HepG2 (cell line): ENCODE results near the gene NMNAT1. TPM values are rescaled to one million over a fixed set of nuclear protein-coding genes. Genes with fewer than 3 reads are reported as not detected.

Experiments used
- GPN1 ChIP-seq: sonication (generic); formaldehyde crosslinking; IDR thresholded peaks from 2 replicates; pipeline ENCODE4 v1.5.1; 2020; ENCODE audit warnings: missing genetic modification reagents, borderline replicate concordance
- HDAC6 ChIP-seq: fragments of 200-600 bp; sonication (generic); IDR thresholded peaks from 2 replicates; pipeline ENCODE4 v1.7.0; 2017; ENCODE audit warnings: mild to moderate bottlenecking, antibody characterized with exemption, low read length, low read depth
- IKZF1 ChIP-seq: fragments of 450-650 bp; IDR thresholded peaks from 2 replicates; pipeline ENCODE4 v1.7.1; 2016
- KAT2B ChIP-seq: fragments of 150-350 bp; IDR thresholded peaks from 2 replicates; pipeline ENCODE4 v1.6.1; 2014; ENCODE audit warnings: low read depth, low read length, borderline replicate concordance
- KLF9 ChIP-seq: IDR thresholded peaks from 2 replicates; pipeline ENCODE4 v1.6.1; 2016; ENCODE audit warnings: low read depth
- MED13 ChIP-seq: sonication (generic); formaldehyde crosslinking; IDR thresholded peaks from 2 replicates; pipeline ENCODE4 v1.5.0; 2020; ENCODE audit warnings: missing genetic modification reagents
- NCOA1 ChIP-seq: sonication (generic); formaldehyde crosslinking; IDR thresholded peaks from 2 replicates; pipeline ENCODE4 v1.9.0; 2021; ENCODE audit warnings: missing genetic modification reagents
- PAWR ChIP-seq: sonication (generic); formaldehyde crosslinking; IDR thresholded peaks from 2 replicates; pipeline ENCODE4 v1.4.0; 2020; ENCODE audit warnings: missing genetic modification reagents, mild to moderate bottlenecking, borderline replicate concordance
- TCF7 ChIP-seq: sonication (generic); IDR thresholded peaks from 2 replicates; pipeline ENCODE4 v1.6.1; 2016; ENCODE audit warnings: antibody characterized with exemption, low read depth
- ZBTB2 ChIP-seq: sonication (generic); formaldehyde crosslinking; IDR thresholded peaks from 2 replicates; pipeline ENCODE4 v1.8.0; 2022; ENCODE audit warnings: low read depth, missing genetic modification reagents
- ZBTB34 ChIP-seq: sonication (generic); formaldehyde crosslinking; IDR thresholded peaks from 2 replicates; pipeline ENCODE4 v1.8.0; 2022; ENCODE audit warnings: mild to moderate bottlenecking, missing genetic modification reagents
- ZFP36L1 ChIP-seq: sonication (generic); formaldehyde crosslinking; IDR thresholded peaks from 2 replicates; pipeline ENCODE4 v1.8.0; 2022; ENCODE audit warnings: mild to moderate bottlenecking, missing genetic modification reagents, moderate library complexity
- ZNF367 ChIP-seq: sonication (generic); formaldehyde crosslinking; IDR thresholded peaks from 2 replicates; pipeline ENCODE4 v1.4.0; 2020; ENCODE audit warnings: missing genetic modification reagents, borderline replicate concordance
- ZNF460 ChIP-seq: sonication (generic); formaldehyde crosslinking; IDR thresholded peaks from 2 replicates; pipeline ENCODE4 v1.5.1; 2020; ENCODE audit warnings: missing genetic modification reagents, mild to moderate bottlenecking, borderline replicate concordance
- ZNF609 ChIP-seq: sonication (generic); formaldehyde crosslinking; IDR thresholded peaks from 2 replicates; pipeline ENCODE4 v1.4.0; 2020; ENCODE audit warnings: mild to moderate bottlenecking, missing genetic modification reagents, borderline replicate concordance
- ZNF674 ChIP-seq: sonication (generic); formaldehyde crosslinking; IDR thresholded peaks from 2 replicates; pipeline ENCODE4 v1.5.0; 2020; ENCODE audit warnings: low read depth, mild to moderate bottlenecking, missing genetic modification reagents
- ZNF687 ChIP-seq: sonication (generic); formaldehyde crosslinking; IDR thresholded peaks from 2 replicates; pipeline ENCODE4 v1.5.1; 2020; ENCODE audit warnings: mild to moderate bottlenecking, missing genetic modification reagents, moderate library complexity
- polyA plus RNA-seq, 8 experiments: library from polyadenylated mRNA; depleted of rRNA in 3 of 8; stranded (reverse) in 7 of 8; unstranded in 1 of 8; fragments of >200 nt; fragmentation: Illumina TruSeq in 4 of 8; extraction: Trizol in 4 of 8; gene quantifications; 2 replicates each; pipeline versions ENCODE4 v1.2.1 to v1.2.3, GENCODE V29; 2011 to 2016; ENCODE audit warnings: low read depth in 4 of 8, missing spikeins in 1 of 8, mixed read lengths in 1 of 8; ENCODE audit not compliant: insufficient read depth in 1 of 8
- total RNA-seq, 5 experiments: library from RNA; depleted of rRNA; stranded (reverse); fragments of >200 nt; fragmentation: Illumina TruSeq; extraction: Trizol; gene quantifications; 2 replicates each; pipeline ENCODE4 v1.2.3, GENCODE V29; 2016; ENCODE audit warnings: low read depth in 1 of 5

Gene NMNAT1
- total and polyA plus RNA-seq, 2 of the 13 experiments (the other 11 are each of a cell fraction or from before 2014, with no cell fraction given) = 5.6 to 12.2 TPM

GRCh38 chr1:10032590-10033358, 89.5 kb downstream of the NMNAT1 start, which contains the start of gene UBE4B (continued):
- TF ChIP-seq ZNF609 (no peak), KAT2B (no peak), ZBTB34 (CRISPR knock-in tag) (no peak), ZBTB2 (CRISPR knock-in tag) (0 out of 2 replicates have a peak, but pooled peaks have one; percentile 34), MED13 (no peak), PAWR (CRISPR knock-in tag) (no peak), ZNF687 (CRISPR knock-in tag) (peak; percentile 86), ZNF367 (CRISPR knock-in tag) (no peak; the same call in 1 of the 2 replicates), IKZF1 (no peak), ZFP36L1 (no peak), ZNF460 (no peak), TCF7 (no peak), ZNF674 (CRISPR knock-in tag) (no peak), GPN1 (CRISPR knock-in tag) (no peak), KLF9 (CRISPR knock-in tag) (no peak), HDAC6 (no peak), NCOA1 (CRISPR knock-in tag) (no peak)
